ENCODE measurements around the gene ALKBH8.

The ALKBH8 gene

DNA sequence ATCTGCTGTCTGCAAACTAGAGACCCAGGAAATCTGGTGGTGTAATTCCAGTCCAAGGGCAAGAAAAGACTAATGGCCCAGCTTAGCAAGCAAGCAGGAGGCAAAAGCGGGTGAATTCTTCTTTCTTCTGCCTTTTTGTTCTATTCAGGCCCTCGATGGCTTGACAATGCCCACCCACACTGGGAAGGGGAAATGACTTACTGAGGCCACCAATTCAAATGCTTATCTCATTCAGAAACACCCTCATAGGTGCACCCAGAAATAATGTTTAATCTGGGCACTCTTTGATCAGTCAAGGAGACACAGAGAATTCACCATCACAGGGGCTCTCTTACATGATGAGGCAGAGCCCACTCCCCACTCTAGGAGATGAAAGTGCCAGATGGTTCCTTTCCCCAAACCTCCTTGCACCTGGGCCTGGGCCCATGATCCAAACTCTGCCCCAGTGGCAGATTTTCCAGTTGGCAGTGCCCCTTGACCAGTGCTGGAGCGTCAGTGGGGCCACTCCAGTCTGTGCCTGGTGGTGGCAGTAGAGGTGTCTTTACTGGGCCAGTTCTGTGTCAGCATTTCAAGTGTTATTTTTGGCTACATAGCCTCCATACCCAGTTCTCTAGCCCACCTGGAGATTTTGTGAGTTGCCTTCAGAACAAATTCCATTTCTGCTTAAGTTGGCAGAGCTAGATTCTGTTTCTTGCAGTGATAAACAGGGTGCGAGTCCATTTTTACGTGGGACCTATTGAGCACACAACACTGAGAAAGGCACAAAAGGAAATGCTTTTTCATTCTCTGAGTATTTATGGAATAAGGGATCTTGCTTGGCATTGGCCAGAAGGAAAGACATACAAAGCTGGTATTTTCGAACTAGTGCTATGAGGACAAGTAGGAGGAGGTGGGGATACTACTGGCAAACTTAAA lies 32.9 kb upstream of the ALKBH8 start:
- Histone ChIP-seq H3K4me3 (ENCODE audit: insufficient read length, low read depth) (no peak overlapping the region), H3K9me3 (ENCODE audit: insufficient read depth, low read length) (no peaks in the 10 kb centered on the region), H3K4me1 (ENCODE audit: insufficient read depth, insufficient read length) (no peaks in the 10 kb centered on the region), H3K9ac (ENCODE audit: insufficient read length, low read depth) (no peak overlapping the region), H3K27me3 (ENCODE audit: insufficient read depth, insufficient read length) (peaks cover 7% of the 10 kb centered on the region), H3K36me3 (ENCODE audit: insufficient read depth, insufficient read length, low read length) (no peaks in the 10 kb centered on the region)
- TF ChIP-seq YY1 (IDR thresholded peaks at IDR 0.05; ENCODE audit: insufficient read depth, insufficient read length) (no peak), SUZ12 (IDR thresholded peaks at IDR 0.05; ENCODE audit: extremely low read depth, insufficient read depth, insufficient read length) (no peak), ZNF274 (IDR thresholded peaks at IDR 0.05; ENCODE audit: low read depth, low read length) (no peak)
- no peak for DNase-seq (ENCODE audit: low read depth, low spot score)

DNA sequence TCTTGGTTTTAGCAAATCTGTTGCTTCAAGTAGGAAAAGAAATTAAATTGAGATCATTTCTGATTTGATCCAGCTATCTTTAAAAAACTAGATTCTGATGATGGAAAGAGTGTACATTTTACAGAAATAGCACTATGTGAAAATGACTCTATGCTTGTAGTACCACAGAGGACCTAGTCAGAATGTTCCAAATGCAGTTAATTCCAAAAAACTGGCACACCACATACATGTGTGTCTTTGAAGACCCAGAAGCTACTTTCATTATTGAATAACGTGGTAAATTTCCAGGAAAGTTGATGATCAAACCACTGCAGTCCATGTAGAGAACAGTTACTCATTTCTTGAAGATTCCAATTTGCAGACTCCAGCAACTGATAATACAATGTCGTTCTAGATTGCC lies 29.2 kb upstream of the ALKBH8 start:
- H3K36me3 ChIP-seq (ENCODE audit: insufficient read depth, insufficient read length, low read length), result no peaks in the 10 kb centered on the region
- peaks cover 6% of the 10 kb centered on the region for H3K4me1 ChIP-seq (ENCODE audit: insufficient read depth, insufficient read length)
- no peak for DNase-seq (ENCODE audit: low read depth, low spot score)
- H3K9me3 ChIP-seq (ENCODE audit: insufficient read depth, low read length), result no peaks in the 10 kb centered on the region
- TF ChIP-seq SUZ12 (IDR thresholded peaks at IDR 0.05; ENCODE audit: extremely low read depth, insufficient read depth, insufficient read length), result no peak
- no peak for TF ChIP-seq ZNF274 (IDR thresholded peaks at IDR 0.05; ENCODE audit: low read depth, low read length)
- TF ChIP-seq YY1 (IDR thresholded peaks at IDR 0.05; ENCODE audit: insufficient read depth, insufficient read length), result no peak
- H3K4me3 ChIP-seq (ENCODE audit: insufficient read length, low read depth), result no peak overlapping the region
- no peak overlapping the region for H3K9ac ChIP-seq (ENCODE audit: insufficient read length, low read depth)
- peaks cover 44% of the 10 kb centered on the region for H3K27me3 ChIP-seq (ENCODE audit: insufficient read depth, insufficient read length)

DNA sequence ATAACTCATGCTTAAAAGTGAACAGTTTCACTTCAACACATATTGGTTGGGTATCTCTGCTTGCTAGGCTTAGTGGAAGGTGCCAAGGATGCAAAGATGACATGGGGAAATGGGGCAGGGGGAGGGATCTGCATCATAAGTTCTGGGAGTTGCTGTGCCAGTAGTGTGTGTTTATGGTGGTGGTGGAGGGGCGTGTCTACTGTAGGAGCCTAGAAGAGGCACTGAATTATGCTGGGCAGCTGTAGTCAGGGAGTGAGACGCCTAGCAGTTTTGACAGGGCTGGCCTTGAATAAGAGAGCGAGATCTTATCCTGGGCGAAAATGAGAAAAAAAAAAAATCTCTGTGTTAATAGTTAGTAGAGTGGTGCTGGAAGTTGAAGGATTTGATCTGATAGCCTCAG lies 28.4 kb upstream of the ALKBH8 start:
- no peak overlapping the region for H3K4me3 ChIP-seq (ENCODE audit: insufficient read length, low read depth)
- DNase-seq (ENCODE audit: low read depth, low spot score), result no peak
- no peaks in the 10 kb centered on the region for H3K9me3 ChIP-seq (ENCODE audit: insufficient read depth, low read length)
- no peaks in the 10 kb centered on the region for H3K36me3 ChIP-seq (ENCODE audit: insufficient read depth, insufficient read length, low read length)
- H3K27me3 ChIP-seq (ENCODE audit: insufficient read depth, insufficient read length), result peaks cover 52% of the 10 kb centered on the region
- H3K9ac ChIP-seq (ENCODE audit: insufficient read length, low read depth), result no peak overlapping the region
- peaks cover 6% of the 10 kb centered on the region for H3K4me1 ChIP-seq (ENCODE audit: insufficient read depth, insufficient read length)
- TF ChIP-seq YY1 (IDR thresholded peaks at IDR 0.05; ENCODE audit: insufficient read depth, insufficient read length) (no peak), ZNF274 (IDR thresholded peaks at IDR 0.05; ENCODE audit: low read depth, low read length) (no peak), SUZ12 (IDR thresholded peaks at IDR 0.05; ENCODE audit: extremely low read depth, insufficient read depth, insufficient read length) (no peak)

DNA sequence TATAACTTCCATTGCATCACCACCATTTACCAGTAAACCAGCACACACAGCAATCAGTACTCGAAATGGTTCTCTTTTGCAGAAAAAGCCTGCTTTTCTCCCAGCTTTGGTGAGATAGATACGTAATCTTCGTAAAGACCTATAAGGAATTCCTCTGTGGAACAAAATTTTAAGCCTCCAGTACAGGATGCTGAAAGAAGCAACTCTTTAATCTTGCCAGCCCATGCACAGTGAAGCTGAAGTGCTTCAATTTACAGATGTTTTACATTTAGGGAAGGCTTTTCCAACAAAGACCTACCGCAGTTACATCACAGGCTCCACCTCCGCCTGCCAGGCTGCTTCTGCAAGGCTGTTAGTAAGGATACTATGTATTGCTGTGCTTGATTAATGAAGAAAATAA lies 27.3 kb upstream of the ALKBH8 start:
- Histone ChIP-seq H3K4me3 (ENCODE audit: insufficient read length, low read depth) (no peak overlapping the region), H3K27me3 (ENCODE audit: insufficient read depth, insufficient read length) (peaks cover 63% of the 10 kb centered on the region), H3K4me1 (ENCODE audit: insufficient read depth, insufficient read length) (peaks cover 6% of the 10 kb centered on the region), H3K36me3 (ENCODE audit: insufficient read depth, insufficient read length, low read length) (no peaks in the 10 kb centered on the region), H3K9ac (ENCODE audit: insufficient read length, low read depth) (no peak overlapping the region), H3K9me3 (ENCODE audit: insufficient read depth, low read length) (no peaks in the 10 kb centered on the region)
- no peak for DNase-seq (ENCODE audit: low read depth, low spot score)
- no peak for TF ChIP-seq YY1 (IDR thresholded peaks at IDR 0.05; ENCODE audit: insufficient read depth, insufficient read length)
- no peak for TF ChIP-seq ZNF274 (IDR thresholded peaks at IDR 0.05; ENCODE audit: low read depth, low read length)
- TF ChIP-seq SUZ12 (IDR thresholded peaks at IDR 0.05; ENCODE audit: extremely low read depth, insufficient read depth, insufficient read length), result no peak

DNA sequence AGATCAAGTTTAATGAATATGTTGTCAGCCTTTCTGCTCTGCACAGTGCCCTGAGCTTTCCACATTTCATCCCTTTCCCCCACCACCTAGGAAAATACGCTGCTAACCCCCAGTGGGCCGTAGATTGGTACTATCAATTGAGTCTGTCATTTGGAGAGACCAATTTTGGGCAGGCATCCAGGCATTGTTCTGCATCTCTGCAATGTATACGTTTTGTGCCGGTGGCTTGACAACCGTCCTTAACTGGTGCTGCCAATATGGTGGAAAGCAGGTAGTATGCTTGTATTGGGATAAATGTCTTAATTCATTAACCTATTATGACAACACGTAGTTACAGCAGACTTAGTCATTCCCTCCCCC lies 26.7 kb upstream of the ALKBH8 start:
- Histone ChIP-seq H3K36me3 (ENCODE audit: insufficient read depth, insufficient read length, low read length) (no peaks in the 10 kb centered on the region), H3K9me3 (ENCODE audit: insufficient read depth, low read length) (no peaks in the 10 kb centered on the region), H3K4me3 (ENCODE audit: insufficient read length, low read depth) (peak overlapping the region; percentile 75), H3K27me3 (ENCODE audit: insufficient read depth, insufficient read length) (peaks cover 68% of the 10 kb centered on the region), H3K9ac (ENCODE audit: insufficient read length, low read depth) (no peak overlapping the region), H3K4me1 (ENCODE audit: insufficient read depth, insufficient read length) (peaks cover 6% of the 10 kb centered on the region)
- no peak for TF ChIP-seq YY1 (IDR thresholded peaks at IDR 0.05; ENCODE audit: insufficient read depth, insufficient read length)
- no peak for TF ChIP-seq ZNF274 (IDR thresholded peaks at IDR 0.05; ENCODE audit: low read depth, low read length)
- no peak for TF ChIP-seq SUZ12 (IDR thresholded peaks at IDR 0.05; ENCODE audit: extremely low read depth, insufficient read depth, insufficient read length)
- DNase-seq (ENCODE audit: low read depth, low spot score), result no peak

DNA sequence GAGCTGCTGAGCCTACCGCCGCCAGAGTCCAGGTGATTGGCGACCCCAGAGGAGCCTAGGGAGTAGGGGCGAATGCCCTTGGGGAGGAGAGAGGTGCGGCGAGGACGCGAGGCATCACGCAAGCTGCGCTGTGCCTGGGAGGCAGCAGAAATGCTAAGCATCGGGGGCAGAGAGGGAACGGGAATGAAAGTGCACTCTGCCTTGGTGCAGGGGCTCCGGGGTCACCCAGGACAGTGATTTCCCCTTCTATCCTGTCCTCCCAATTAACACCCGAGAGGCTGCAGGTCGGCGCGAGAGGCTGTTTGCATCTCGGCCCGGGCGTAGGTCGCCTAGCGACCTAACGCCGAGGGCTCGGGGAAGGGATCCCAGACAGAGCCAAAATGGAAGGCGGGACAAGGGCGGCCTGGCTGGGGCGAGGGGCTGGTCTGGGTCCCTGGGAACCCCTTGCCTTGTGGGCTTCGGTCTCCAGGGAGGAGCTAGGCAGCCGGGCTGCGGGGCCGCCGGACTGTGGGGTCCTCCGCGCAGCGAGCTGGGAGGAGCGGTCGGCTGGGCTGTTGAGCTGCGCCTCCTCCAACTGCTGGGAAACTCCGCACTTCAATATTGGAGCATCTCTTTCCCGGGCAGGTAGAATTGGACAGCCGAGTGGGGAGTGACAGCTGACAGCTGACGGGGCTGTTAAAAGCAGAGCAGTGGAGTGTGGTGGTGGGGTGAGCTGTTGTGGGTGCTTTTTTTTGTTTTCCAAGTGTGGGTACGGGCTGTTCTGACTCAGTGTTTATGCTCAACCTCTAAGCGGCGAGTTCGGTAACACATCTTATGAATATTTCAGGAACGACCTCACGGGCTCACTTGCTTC lies 26.1 kb upstream of the ALKBH8 start:
- Histone ChIP-seq H3K4me3 (ENCODE audit: insufficient read length, low read depth) (peak overlapping the region; percentile 75), H3K9me3 (ENCODE audit: insufficient read depth, low read length) (no peaks in the 10 kb centered on the region), H3K27me3 (ENCODE audit: insufficient read depth, insufficient read length) (peaks cover 70% of the 10 kb centered on the region), H3K36me3 (ENCODE audit: insufficient read depth, insufficient read length, low read length) (no peaks in the 10 kb centered on the region), H3K4me1 (ENCODE audit: insufficient read depth, insufficient read length) (peaks cover 6% of the 10 kb centered on the region), H3K9ac (ENCODE audit: insufficient read length, low read depth) (peak overlapping the region; percentile 72)
- no peak for DNase-seq (ENCODE audit: low read depth, low spot score)
- no peak for TF ChIP-seq ZNF274 (IDR thresholded peaks at IDR 0.05; ENCODE audit: low read depth, low read length)
- TF ChIP-seq SUZ12 (IDR thresholded peaks at IDR 0.05; ENCODE audit: extremely low read depth, insufficient read depth, insufficient read length), result no peak
- no peak for TF ChIP-seq YY1 (IDR thresholded peaks at IDR 0.05; ENCODE audit: insufficient read depth, insufficient read length)
